CD14-positive monocyte (primary cell): ENCODE data around the gene ALKBH4. TPM values are rescaled to one million over a fixed set of nuclear protein-coding genes. Genes with fewer than 3 reads are reported as not detected.
"Not testable (repeated sequence)": the region's sequence is repeated elsewhere in the genome, so short reads cannot be mapped to it uniquely, and the experiment has no call there.

Experiments used
- DNase-seq, 3 donors: peaks; one replicate each; pipeline ENCODE4 v3.0.0-alpha.2; 2011 to 2022
- H2AFZ ChIP-seq: 2 replicates; pipeline ENCODE4 v1.6.0; 2012; ENCODE audit warnings: mild to moderate bottlenecking, low read depth, low read length, inconsistent platforms; ENCODE audit not compliant: insufficient read depth, poor library complexity, severe bottlenecking
- H3K27ac ChIP-seq, 2 donors: 1 replicate in 1 of 2; 2 replicates in 1 of 2; pipeline ENCODE4 v1.5.1; 2012 to 2013; ENCODE audit warnings: low read length in 2 of 2, control low read depth in 1 of 2, inconsistent platforms in 1 of 2, low read depth in 1 of 2, mild to moderate bottlenecking in 1 of 2
- H3K27me3 ChIP-seq, 2 donors: one replicate each; pipeline versions ENCODE4 v1.6.0 to v1.6.1; 2011 to 2013; ENCODE audit warnings: low read length in 2 of 2; ENCODE audit not compliant: control insufficient read depth in 2 of 2, insufficient read depth in 2 of 2
- H3K36me3 ChIP-seq, 2 donors: replicated peaks in 1 of 2; 1 replicate in 1 of 2; 2 replicates in 1 of 2; pipeline versions ENCODE4 v1.5.1 to v1.6.1; 2012 to 2013; ENCODE audit warnings: low read length in 2 of 2, control low read depth in 1 of 2, inconsistent platforms in 1 of 2, mild to moderate bottlenecking in 1 of 2; ENCODE audit not compliant: insufficient read depth in 2 of 2, control insufficient read depth in 1 of 2
- H3K4me1 ChIP-seq, 2 donors: 1 replicate in 1 of 2; 2 replicates in 1 of 2; pipeline versions ENCODE4 v1.5.1 to v1.6.1; 2012 to 2013; ENCODE audit warnings: low read length in 2 of 2, control low read depth in 1 of 2, inconsistent platforms in 1 of 2, mild to moderate bottlenecking in 1 of 2, moderate library complexity in 1 of 2; ENCODE audit not compliant: insufficient read depth in 2 of 2, control insufficient read depth in 1 of 2
- H3K4me2 ChIP-seq: replicated peaks from 2 replicates; pipeline ENCODE3; 2012; ENCODE audit warnings: low read length, moderate library complexity, mild to moderate bottlenecking; ENCODE audit not compliant: poor library complexity, severe bottlenecking; ENCODE audit errors: extremely low read depth
- H3K4me3 ChIP-seq, 3 experiments: fragments of 200-600 bp in 1 of 3; sonication (generic) in 1 of 3; replicated peaks in 1 of 3; 1 replicate in 2 of 3; 2 replicates in 1 of 3; pipeline ENCODE4 v1.5.1; 2011 to 2013; ENCODE audit warnings: low read length in 3 of 3, mild to moderate bottlenecking in 3 of 3, control low read depth in 2 of 3, low read depth in 2 of 3, inconsistent platforms in 1 of 3, moderate library complexity in 1 of 3
- H3K79me2 ChIP-seq: 2 replicates; pipeline ENCODE4 v1.6.0; 2012; ENCODE audit warnings: mild to moderate bottlenecking, control low read depth, inconsistent platforms, low read length, moderate library complexity; ENCODE audit not compliant: insufficient read depth
- H3K9ac ChIP-seq: 2 replicates; pipeline ENCODE4 v1.6.0; 2017; ENCODE audit warnings: low read length, mild to moderate bottlenecking; ENCODE audit not compliant: insufficient read depth, poor library complexity, severe bottlenecking
- H3K9me3 ChIP-seq, 2 donors: replicated peaks in 1 of 2; 1 replicate in 1 of 2; 2 replicates in 1 of 2; pipeline versions ENCODE4 v1.5.1 to v1.6.1; 2012 to 2013; ENCODE audit warnings: low read length in 2 of 2, control low read depth in 1 of 2; ENCODE audit not compliant: control insufficient read depth in 1 of 2, insufficient read depth in 1 of 2
- H4K20me1 ChIP-seq: 2 replicates; pipeline ENCODE4 v1.6.0; 2012; ENCODE audit warnings: mild to moderate bottlenecking, low read length, control low read depth, moderate library complexity; ENCODE audit not compliant: insufficient read depth
- H3K27ac Mint-ChIP-seq, 7 donors: one replicate each; pipeline ENCODE4 v1.8.0; 2020; ENCODE audit warnings: mild to moderate bottlenecking in 7 of 7, mixed read lengths in 7 of 7, moderate library complexity in 6 of 7, inconsistent platforms in 2 of 7
- H3K27me3 Mint-ChIP-seq, 3 donors: one replicate each; pipeline ENCODE4 v1.8.0; 2021 to 2022; ENCODE audit warnings: low read depth in 3 of 3, mild to moderate bottlenecking in 3 of 3, mixed read lengths in 3 of 3, moderate library complexity in 3 of 3, inconsistent platforms in 1 of 3
- H3K36me3 Mint-ChIP-seq, 2 donors: one replicate each; pipeline ENCODE4 v1.8.0; 2020; ENCODE audit warnings: mixed read lengths in 2 of 2, inconsistent platforms in 1 of 2, mild to moderate bottlenecking in 1 of 2
- H3K4me1 Mint-ChIP-seq: one replicate; pipeline ENCODE4 v1.8.0; 2020; ENCODE audit warnings: mild to moderate bottlenecking, mixed read lengths
- H3K4me3 Mint-ChIP-seq, 2 donors: one replicate each; pipeline ENCODE4 v1.8.0; 2020; ENCODE audit warnings: mild to moderate bottlenecking in 2 of 2, mixed read lengths in 2 of 2, moderate library complexity in 1 of 2
- H3K9me3 Mint-ChIP-seq, 7 donors: one replicate each; pipeline ENCODE4 v1.8.0; 2020 to 2022; ENCODE audit warnings: mixed read lengths in 7 of 7, mild to moderate bottlenecking in 6 of 7, moderate library complexity in 6 of 7, inconsistent platforms in 2 of 7
- WGBS: methylation state at CpG from one replicate; pipeline ENCODE4 v1.1.5; 2013; ENCODE audit warnings: missing lambda C conversion rate; ENCODE audit not compliant: insufficient coverage; 5-methylcytosine and 5-hydroxymethylcytosine counted together
- intact Hi-C, 2 donors: fragments of 100-400 bp; cut with micrococcal nuclease; formaldehyde crosslinking; loops; one replicate each; pipeline versions ENCODE4 v1.15.0 to v1.15.1; 2023
- polyA plus RNA-seq, 3 donors: library from polyadenylated mRNA; depleted of rRNA in 1 of 3; unstranded in 2 of 3; stranded (reverse) in 1 of 3; fragments of 300-500 nt in 2 of 3; fragments of >200 nt in 1 of 3; fragmentation: Illumina TruSeq in 2 of 3; gene quantifications; 1 replicate in 2 of 3; 2 replicates in 1 of 3; pipeline ENCODE4 v1.2.3, GENCODE V29; 2012 to 2021
- TF ChIP-seq, protein P1 (sequence below): fragments of 200-600 bp; IDR thresholded peaks from one replicate; pipeline ENCODE4 v1.8.0; 2022; ENCODE audit warnings: antibody characterized with exemption, mild to moderate bottlenecking

ALKBH4 gene
- polyA plus RNA-seq, 3 donors, result 2.9 to 11.8 (median 9.7) TPM

DNA sequence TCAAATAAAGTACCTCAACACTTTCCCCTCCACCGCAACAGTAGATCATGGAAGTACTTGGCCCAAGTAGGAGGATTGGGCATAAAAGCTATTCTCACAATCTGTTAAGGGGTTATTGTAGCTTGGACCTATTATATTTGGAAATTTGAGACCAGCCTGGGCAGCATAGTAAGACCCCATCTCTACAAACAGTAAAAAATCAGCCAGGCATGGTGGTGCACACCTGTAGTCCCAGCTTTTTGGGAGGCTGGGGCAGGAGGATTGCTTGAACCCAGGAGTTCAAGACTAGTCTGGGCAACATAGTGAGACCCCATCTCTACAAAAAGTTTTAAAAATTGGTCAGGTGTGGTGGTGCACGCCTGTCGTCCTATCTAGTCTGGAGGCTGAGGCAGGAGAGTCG is 55.3 kb downstream of the ALKBH4 start:
- H3K9ac ChIP-seq, result no peak overlapping the region
- H3K36me3 ChIP-seq, result peaks cover 64 to 94% of the 10 kb centered on the region in 2 donors
- intact Hi-C loops, result no loop called here
- peaks cover 0 to 1% of the 10 kb centered on the region in 2 donors for H3K4me1 ChIP-seq
- no peak overlapping the region for H2AFZ ChIP-seq
- TF ChIP-seq, protein P1, sequence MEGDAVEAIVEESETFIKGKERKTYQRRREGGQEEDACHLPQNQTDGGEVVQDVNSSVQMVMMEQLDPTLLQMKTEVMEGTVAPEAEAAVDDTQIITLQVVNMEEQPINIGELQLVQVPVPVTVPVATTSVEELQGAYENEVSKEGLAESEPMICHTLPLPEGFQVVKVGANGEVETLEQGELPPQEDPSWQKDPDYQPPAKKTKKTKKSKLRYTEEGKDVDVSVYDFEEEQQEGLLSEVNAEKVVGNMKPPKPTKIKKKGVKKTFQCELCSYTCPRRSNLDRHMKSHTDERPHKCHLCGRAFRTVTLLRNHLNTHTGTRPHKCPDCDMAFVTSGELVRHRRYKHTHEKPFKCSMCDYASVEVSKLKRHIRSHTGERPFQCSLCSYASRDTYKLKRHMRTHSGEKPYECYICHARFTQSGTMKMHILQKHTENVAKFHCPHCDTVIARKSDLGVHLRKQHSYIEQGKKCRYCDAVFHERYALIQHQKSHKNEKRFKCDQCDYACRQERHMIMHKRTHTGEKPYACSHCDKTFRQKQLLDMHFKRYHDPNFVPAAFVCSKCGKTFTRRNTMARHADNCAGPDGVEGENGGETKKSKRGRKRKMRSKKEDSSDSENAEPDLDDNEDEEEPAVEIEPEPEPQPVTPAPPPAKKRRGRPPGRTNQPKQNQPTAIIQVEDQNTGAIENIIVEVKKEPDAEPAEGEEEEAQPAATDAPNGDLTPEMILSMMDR, result no peak
- H3K36me3 Mint-ChIP-seq, result peaks cover 70 to 92% of the 10 kb centered on the region in 2 donors
- H3K4me1 Mint-ChIP-seq, result peaks cover 6% of the 10 kb centered on the region
- no peaks in the 10 kb centered on the region for H3K9me3 ChIP-seq
- DNase-seq, result no peak
- no peak overlapping the region for H3K4me2 ChIP-seq
- no peaks in the 10 kb centered on the region for H3K79me2 ChIP-seq
- no peak overlapping the region for H3K4me3 Mint-ChIP-seq
- no peaks in the 10 kb centered on the region for H3K27me3 Mint-ChIP-seq
- H3K4me3 ChIP-seq, result no peak overlapping the region
- H4K20me1 ChIP-seq, result peaks cover 2% of the 10 kb centered on the region
- H3K27ac ChIP-seq, result no peak overlapping the region
- peaks cover 0 to 3% (median 0%) of the 10 kb centered on the region in 7 donors for H3K9me3 Mint-ChIP-seq
- no peak overlapping the region for H3K27ac Mint-ChIP-seq
- WGBS, result no CpG with 5 or more reads among the region's 4 CpGs
- no peaks in the 10 kb centered on the region for H3K27me3 ChIP-seq

DNA sequence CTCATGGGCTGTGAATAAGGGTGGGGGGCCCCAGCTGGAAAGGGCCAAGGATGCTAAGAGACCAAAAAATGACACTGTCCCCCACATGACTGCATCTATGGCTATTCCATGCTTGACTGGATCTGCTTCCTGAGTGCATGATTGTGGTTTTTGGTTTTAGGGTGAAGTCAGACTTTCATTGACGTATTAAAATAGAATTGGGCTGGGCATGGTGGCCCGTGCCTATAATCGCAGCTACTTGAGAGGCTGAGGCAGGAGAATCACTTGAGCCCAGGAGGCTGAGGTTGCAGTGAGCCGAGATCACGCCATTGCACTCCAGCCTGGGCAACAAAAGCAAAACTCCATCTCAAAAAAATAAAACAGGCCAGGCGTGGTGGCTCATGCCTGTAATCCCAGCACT is 56.1 kb downstream of the ALKBH4 start:
- H2AFZ ChIP-seq, H3K9ac ChIP-seq, H3K4me3 Mint-ChIP-seq, H3K4me2 ChIP-seq, H3K4me1 Mint-ChIP-seq, H4K20me1 ChIP-seq, H3K79me2 ChIP-seq, H3K27me3 Mint-ChIP-seq, H3K9me3 Mint-ChIP-seq, H3K27ac ChIP-seq, H3K4me3 ChIP-seq, DNase-seq, H3K27me3 ChIP-seq, H3K9me3 ChIP-seq, H3K4me1 ChIP-seq, intact Hi-C loops: not testable (repeated sequence)
- H3K36me3 ChIP-seq, result peaks cover 60 to 94% of the 10 kb centered on the region in 2 donors
- H3K36me3 Mint-ChIP-seq, result peaks cover 68 to 92% of the 10 kb centered on the region in 2 donors
- peak overlapping the region in 1 of 7 donors; percentile 32 for H3K27ac Mint-ChIP-seq
- WGBS, result 96% methylated on average over 3 of the region's 6 CpGs
